GM12891 (cell line): ENCODE measurements around the gene OR2T34.

Source experiments
- POLR2A ChIP-seq: IDR thresholded peaks from 2 replicates; pipeline ENCODE4 v1.6.1; 2011; ENCODE audit warnings: low read depth, low read length, control low read depth
- POLR2AphosphoS5 ChIP-seq: IDR thresholded peaks from 2 replicates; pipeline ENCODE4 v1.6.1; 2011; ENCODE audit warnings: low read depth, low read length, control low read depth
- POU2F2 ChIP-seq: IDR thresholded peaks from 2 replicates; pipeline ENCODE4 v1.6.1; 2011; ENCODE audit warnings: low read depth, mild to moderate bottlenecking, control low read depth, low read length, moderate library complexity
- TAF1 ChIP-seq: IDR thresholded peaks from 2 replicates; pipeline ENCODE4 v1.6.1; 2011; ENCODE audit warnings: low read depth, low read length, control low read depth

DNA sequence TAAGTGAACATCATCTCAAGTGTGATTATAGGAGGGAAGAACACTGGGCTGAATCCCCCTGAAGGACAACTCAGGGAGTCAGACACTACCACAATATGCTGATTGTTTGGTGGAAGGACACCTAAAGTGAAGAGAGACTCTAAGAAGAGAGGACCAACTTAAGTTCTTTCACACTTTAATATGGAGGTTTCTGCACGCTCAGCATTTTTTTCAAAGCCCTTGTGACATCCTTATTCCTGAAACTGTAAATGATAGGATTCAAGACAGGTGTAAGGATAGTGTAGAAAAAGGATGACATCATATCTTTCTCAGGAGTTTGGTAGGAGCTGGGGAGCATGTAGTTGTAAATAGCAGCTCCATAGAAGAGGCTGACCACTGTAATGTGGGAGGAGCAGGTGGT, 18.1 kb upstream of the OR2T34 start:
- TF ChIP-seq POU2F2: no peak
- TF ChIP-seq TAF1: no peak
- no peak for TF ChIP-seq POLR2A
- no peak for TF ChIP-seq POLR2AphosphoS5
